Measurements from ENCODE around the gene RSRC1.
"Not testable (repeated sequence)": the region's sequence is repeated elsewhere in the genome, so short reads cannot be mapped to it uniquely, and the experiment has no call there.

DNA sequence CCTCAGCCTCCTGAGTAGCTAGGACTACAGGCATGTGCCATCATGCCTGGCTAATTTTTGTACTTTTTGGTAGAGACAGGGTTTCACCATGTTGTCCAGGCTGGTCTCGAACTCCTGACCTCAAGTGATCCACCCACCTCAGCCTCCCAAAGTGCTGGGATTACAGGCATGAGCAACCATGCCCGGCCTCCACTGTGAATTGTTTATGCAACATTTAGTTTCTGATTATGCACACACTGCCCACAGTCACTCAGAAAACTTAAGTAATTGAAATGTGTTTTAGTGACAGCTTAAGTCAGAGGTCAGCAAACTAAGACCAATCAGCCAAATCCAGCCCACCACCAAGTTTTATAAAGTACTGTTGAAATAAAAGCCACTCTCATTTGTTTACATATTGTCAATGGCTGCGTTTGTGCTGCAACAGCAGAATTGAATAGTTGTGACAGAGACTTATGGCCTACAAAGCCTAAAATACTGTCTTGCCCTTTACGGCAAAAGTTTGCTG is 385.6 kb downstream of the RSRC1 start:
- TF ChIP-seq POLR2A (IDR thresholded peaks at IDR 0.05): not testable (repeated sequence)
- TF ChIP-seq, protein P1, sequence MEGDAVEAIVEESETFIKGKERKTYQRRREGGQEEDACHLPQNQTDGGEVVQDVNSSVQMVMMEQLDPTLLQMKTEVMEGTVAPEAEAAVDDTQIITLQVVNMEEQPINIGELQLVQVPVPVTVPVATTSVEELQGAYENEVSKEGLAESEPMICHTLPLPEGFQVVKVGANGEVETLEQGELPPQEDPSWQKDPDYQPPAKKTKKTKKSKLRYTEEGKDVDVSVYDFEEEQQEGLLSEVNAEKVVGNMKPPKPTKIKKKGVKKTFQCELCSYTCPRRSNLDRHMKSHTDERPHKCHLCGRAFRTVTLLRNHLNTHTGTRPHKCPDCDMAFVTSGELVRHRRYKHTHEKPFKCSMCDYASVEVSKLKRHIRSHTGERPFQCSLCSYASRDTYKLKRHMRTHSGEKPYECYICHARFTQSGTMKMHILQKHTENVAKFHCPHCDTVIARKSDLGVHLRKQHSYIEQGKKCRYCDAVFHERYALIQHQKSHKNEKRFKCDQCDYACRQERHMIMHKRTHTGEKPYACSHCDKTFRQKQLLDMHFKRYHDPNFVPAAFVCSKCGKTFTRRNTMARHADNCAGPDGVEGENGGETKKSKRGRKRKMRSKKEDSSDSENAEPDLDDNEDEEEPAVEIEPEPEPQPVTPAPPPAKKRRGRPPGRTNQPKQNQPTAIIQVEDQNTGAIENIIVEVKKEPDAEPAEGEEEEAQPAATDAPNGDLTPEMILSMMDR (IDR thresholded peaks at IDR 0.05 in 4 of 5, conservative IDR thresholded peaks at IDR 0.05 in 1 of 5): not testable (repeated sequence)

Measured in gastrocnemius medialis (tissue), 4 donors.